ENCODE measurements around the gene IL36G.

DNA sequence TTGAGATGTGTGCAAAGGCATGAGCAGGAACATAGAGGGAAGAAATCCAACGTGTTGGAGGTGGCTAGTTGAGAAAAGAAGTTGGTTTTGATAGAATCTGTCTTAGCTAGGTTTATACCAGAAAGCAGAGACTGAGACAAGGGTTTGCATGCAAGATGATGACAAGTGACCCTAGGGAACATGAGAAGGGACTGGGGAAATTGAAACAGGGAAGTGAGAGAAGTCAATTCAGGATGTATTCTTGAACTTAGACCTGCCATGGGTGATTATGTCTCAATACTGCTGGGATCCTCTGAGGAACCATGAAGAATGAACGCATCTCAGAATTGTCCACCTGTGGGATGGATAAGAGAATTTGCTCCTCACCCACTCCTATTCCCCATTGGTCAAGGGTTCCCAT lies 47.9 kb downstream of the IL36G start:
- TF ChIP-seq, protein P1, sequence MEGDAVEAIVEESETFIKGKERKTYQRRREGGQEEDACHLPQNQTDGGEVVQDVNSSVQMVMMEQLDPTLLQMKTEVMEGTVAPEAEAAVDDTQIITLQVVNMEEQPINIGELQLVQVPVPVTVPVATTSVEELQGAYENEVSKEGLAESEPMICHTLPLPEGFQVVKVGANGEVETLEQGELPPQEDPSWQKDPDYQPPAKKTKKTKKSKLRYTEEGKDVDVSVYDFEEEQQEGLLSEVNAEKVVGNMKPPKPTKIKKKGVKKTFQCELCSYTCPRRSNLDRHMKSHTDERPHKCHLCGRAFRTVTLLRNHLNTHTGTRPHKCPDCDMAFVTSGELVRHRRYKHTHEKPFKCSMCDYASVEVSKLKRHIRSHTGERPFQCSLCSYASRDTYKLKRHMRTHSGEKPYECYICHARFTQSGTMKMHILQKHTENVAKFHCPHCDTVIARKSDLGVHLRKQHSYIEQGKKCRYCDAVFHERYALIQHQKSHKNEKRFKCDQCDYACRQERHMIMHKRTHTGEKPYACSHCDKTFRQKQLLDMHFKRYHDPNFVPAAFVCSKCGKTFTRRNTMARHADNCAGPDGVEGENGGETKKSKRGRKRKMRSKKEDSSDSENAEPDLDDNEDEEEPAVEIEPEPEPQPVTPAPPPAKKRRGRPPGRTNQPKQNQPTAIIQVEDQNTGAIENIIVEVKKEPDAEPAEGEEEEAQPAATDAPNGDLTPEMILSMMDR (IDR thresholded peaks at IDR 0.05), result no peak
- TF ChIP-seq POLR2AphosphoS5 (IDR thresholded peaks at IDR 0.05), result no peak
- TF ChIP-seq POLR2A (IDR thresholded peaks at IDR 0.05), result no peak
- no peak for TF ChIP-seq EP300 (IDR thresholded peaks at IDR 0.05)
